Hepatic stellate cell (primary cell): Measurements from ENCODE around the gene CCR3.

ENCODE experiments used
- DNase-seq: peaks from one replicate; pipeline ENCODE4 v3.0.0; 2011; ENCODE audit warnings: low spot score

CCR3 gene

DNA sequence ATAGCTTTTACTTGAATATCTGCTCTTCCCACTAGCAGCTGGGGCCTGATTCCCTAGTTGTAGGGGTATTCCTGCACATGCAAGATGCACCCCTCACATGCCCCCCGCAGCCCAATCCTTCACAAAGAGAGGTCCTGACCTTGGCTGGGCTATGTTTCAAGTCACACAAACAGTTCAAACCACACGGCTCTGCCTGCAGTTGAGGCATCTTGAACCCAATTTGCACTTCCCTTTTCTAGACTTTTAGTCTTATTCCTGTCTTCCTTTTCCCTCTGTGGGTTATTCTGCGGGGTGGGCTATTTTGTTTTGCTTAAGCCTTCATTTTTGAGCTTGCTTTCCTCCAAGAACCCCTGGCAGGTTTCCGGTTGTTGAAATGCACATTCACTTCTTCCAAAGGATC is 20.9 kb upstream of the CCR3 start:
- no peak for DNase-seq

DNA sequence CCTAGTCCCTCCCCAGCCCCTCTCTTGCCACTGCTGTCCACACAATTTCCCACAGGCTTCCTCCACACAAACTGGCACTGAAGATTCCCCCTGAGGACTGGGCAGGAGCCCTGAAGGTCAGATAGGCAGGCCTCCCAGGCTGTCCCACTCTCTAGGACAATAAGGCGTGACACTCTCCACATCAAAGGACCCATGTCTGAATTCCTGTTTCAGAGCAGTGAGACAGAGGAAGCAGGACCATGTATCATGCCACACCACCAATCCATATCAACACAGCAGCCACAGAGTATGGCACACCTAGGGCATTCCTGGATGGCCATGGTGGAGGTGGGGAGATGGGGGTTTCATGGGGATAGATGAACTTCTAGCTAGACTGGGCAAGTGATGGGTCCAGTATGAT is 20.3 kb upstream of the CCR3 start:
- no peak for DNase-seq

DNA sequence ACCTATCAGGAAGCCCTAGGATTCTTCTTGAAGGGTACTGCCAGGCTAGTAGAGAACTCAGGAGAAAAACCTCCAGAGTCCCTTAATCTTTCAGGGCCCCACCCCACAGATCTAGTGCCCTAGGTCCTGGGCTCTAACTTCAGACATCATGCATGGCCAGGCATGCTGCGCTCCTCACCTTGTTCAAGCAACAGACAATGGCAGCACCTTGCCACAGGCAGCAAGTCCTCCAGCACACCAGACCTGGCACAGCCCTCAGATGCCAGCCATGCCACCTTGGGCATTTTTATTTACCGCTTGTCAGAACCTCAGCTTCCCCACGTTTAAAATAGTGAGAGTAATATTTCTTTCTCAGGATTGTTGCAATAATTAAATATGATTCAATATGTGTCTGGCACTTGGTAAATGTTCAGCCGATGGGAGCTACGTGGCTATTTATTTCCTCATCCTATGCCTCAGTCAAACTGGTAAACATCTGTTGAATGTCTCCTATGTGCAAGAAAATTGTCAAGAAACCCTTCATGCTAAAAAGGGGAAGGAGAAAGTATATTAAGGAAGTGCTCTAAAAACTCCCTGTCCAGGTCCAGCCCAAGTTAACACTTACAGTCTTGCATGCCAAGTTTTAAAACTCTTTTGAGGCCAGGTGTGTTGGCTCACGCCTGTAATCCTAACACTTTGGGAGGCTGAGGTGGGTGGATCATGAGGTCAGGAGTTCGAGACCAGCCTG is 19.7 kb upstream of the CCR3 start:
- DNase-seq, result no peak

DNA sequence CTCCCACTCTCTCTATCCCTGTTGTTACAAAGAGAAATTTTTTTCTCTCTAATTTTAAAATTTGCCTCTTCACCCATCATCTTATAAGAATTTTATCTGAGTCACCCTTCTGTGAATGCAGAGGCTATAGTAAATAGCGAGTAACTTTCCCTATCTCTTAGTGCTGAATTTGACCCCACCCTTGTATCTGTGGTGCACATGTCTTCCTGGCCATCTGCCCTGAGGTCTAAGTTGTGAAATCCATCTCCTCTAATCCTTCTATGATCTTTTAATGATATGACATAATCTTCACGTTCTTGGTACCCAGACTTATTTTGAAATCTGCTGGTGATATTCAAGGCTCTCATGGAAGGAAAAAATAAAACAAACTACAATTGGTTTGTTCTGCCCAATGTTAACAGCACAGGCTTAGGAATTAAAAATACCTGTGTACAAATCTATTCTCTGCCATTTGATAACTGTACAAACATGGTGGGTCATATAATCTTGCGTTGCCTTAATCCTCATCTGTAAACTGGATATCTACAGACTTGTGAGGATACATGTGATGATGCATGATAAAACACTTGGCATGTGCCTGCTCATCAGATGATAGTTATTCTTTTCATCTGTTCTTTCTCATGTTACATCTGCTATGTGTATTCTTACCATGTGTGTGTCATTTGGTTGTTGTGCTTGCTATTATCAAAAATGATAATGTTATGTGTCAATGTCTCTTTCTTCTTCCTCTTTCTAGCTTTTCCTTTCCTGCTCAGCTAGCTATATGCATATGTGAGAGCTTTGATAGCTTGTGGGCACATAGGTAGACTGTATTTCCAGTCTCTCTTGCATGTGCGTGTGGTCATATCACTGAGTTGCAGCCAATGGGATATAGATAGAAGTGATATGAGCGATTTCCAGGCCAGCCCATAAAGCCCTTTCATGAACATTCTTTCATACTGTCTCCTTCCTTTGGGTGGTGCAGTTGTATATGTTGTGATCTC is 13.7 kb upstream of the CCR3 start:
- DNase-seq, result no peak

DNA sequence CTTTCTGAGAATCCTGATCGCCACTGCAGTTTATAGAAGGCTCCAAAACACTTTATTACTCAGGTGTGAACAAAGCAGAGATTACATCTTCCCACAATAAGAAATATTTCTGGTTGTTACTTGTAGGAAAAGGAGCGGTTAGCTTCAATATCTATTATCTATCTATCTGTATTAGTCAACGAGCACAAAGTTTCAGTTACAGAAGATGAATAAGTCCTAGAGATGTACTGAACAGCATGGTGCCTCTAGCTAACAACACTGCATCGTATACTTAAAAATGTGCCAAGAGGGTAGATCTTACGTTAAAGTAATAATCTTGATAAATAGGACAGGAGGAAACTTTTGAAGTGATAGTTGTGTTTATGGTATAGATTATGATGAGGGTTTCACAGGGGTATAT is 10.9 kb upstream of the CCR3 start:
- no peak for DNase-seq

DNA sequence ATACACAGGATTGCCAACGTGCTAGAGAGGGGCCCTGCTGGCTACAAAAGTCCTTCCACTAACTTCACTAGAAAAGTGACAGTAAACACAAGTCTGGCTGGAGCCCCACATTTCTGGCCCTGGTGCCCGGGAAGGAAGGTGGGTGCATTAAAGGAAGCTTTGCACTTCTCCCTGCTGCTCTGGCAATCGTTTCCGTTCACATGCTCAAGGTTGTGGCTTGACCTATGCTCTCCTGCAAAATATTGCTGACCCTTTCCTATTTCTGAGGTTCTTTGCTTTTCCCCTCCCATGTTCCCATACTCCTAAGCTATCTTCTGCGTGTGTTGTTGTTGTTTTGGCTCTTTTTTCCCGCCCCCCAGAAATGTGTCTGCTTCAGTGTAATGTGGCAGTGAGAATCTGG is 9.1 kb upstream of the CCR3 start:
- DNase-seq, result no peak

DNA sequence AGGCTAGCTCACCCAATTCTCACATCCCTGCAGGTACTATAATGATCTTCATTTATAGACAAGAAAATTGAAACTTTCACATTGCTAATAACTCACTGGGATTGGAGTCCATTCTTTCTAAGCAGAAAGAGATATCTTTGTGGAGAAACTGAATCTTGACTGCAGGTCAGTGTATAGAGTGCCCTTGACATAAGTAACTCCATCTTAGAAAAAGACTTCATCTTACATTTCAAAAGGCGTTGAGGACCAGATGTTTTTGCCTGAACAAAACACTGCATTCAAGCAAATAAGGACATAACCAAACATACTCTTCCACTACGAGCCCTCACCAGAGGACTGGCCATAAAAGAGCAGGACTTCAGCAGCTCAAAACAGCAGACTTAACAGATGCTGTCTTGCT is 6.8 kb upstream of the CCR3 start:
- no peak for DNase-seq

DNA sequence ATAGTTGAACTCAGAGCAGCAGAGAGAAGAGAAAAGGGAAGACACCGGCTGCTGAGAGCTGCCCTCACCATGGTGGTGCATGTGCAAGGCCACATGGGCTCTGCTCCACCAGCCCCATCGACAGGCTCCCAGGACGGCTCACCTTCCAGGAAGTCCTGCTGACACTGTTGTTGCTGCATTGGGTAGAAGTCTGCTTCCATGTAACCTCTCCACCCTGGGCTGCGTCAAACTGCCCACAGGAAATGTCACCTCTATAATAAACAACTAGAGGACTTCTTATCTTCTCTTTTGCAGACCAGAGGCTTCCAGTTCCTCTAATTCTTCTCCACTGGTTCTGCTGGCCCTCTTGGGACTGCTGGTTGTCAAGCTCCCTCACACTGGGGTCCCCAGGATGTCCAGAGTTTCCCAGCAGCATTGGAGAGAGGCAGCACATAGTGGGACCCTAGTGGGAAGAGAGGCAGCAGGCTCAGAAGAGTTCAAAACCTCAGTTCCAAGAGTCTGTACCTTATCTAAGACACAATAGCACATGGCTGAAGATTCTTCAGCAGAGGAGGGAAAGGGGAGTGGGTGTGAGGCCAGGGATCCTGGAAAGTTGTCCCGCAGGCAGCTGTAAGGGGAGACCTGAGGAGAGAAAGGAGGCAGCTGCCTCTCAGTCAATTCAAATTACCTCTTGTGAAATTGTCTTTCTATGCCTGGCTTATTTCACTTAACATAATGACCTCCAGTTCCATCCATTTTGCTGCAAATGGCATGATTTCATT is 5.8 kb upstream of the CCR3 start:
- DNase-seq, result no peak

DNA sequence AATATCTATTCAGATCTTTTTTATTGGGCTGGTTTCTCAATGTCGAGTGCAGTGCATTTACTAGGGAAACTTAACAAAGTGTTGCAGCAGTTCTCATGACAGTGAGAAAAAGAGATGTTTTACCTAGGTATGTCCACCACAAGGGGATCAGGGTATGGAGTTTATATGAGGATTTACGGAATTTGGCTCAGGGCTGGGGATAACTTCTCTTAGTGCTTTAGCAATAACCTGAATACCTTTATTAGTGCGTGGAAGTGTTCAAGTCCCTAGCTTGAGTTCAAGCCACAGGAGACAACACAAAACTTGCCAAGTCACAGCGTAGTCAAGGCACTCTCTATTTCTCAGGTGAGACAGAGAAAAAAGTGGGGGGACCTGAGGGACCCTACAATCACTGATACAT is 3.9 kb upstream of the CCR3 start:
- no peak for DNase-seq

DNA sequence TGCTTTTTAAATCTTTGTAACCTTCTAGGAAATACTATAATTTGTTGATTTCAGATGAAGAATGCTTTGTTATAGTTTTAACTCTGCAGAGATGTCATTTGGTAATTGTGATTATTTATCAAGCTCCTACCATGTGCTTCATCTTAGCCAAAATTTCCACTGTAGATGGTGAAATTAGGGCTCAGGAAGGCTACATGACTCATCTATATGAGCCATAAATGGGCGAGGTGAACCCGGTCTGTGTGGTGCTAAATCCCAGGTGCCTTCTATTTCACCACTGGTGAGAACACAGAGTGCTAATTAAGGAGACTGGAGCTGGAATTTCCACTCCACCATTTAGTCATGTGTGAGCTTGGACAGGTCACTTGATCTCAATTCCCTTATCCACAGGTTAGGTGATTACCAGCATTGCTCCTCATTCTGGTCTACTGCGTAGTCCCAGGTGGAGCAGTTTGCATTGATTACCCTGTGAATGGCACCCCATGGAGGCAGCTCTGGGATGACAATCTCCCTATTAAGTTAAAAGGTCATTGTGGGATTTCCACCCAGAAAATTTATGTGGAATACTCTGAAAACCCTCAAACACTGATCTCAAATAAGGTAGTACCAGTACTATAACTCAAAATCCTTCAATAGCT is 2.8 kb upstream of the CCR3 start:
- no peak for DNase-seq

DNA sequence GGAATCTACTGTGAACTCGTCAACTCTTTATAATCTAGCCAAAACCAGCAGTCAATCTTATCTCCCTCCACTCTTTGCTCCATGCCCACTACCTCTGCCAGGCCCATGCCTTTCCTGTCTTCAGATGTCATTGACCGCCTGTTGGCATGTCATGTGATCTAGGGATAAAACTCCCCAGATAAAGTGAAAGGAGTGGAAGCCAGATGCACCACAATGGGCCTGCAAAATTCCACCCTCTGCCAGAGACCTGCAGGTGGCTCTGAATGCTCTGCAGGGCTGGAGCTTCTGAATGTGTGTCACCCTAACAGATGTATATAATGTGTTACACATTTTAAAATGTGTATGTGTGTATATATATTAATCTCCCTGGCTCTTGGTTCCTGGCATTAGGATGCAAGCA is 2.3 kb upstream of the CCR3 start:
- DNase-seq, result no peak

DNA sequence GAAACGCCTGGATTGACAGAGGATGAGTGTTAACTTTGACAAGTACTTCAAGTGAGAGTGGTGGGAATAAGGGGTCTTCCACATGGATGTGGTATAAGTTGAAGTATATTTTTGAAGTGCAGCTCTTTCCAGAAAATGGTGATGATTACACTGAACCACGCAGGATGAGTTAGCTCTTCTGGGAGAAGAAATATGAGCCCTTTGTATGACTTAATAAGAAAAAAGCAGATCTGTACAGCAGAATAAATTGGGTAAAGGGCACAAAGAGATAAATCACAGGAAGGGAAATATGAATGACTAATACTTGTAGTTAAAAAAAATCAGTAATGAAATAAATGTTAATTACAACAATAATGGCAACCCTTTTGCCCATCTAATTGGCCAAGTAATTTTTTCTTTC is 1.3 kb downstream of the CCR3 start:
- DNase-seq, result no peak

DNA sequence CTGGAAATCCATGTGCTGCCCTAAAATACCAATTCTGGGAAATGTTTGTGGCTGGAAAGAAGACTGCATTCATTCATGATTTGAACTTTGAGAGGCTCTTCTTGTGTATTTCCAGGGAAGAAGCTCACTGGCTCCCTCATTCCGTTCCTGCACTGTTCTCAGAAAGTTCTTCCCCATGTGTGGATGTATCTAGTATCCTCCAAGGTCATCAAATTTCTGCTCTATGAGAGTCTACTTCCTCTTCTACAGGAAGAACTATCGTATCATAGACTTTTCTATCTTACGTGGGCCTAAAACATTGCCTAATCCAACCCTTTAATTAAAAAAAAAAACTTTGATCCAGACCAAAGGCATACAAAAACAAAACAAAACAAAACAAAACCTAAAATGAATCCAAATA is 2.9 kb downstream of the CCR3 start:
- DNase-seq, result no peak

DNA sequence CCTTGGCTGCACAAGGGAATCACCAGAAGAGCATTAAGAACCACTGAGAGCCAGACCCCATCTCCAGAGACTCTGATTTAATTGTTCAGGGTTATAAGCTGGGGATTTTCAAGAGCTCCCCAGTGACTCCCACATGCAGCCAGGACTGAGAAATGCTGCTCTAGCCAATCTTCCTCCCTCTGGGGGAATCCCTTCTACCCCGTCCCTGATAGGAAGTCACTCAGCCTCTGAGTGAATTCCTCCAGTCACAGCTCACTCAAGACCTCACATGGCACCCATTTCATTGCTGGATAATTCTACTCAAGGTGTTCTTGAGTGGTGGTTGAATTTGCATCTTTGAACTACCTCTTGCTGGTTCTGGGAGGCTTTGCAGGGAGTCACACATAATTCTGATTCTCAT is 10.7 kb downstream of the CCR3 start:
- no peak for DNase-seq

DNA sequence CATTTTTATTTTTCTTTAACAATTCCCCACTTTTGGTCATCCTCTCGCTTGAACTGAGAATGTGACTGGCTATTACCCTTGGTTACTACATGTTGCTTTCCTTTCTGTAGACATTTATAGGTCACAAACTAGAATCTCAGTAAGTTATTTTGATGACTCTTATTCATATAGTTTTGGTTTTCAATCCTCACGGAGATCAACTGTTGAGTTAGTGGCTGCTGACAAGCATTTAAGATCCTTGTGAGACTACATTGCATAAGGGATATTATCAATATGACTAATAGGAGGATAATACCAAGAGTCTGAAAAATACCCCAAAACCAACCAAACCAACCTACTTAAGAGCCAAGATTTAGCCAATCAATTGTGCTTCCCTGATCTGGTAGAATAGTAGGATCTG is 16.3 kb downstream of the CCR3 start:
- no peak for DNase-seq

DNA sequence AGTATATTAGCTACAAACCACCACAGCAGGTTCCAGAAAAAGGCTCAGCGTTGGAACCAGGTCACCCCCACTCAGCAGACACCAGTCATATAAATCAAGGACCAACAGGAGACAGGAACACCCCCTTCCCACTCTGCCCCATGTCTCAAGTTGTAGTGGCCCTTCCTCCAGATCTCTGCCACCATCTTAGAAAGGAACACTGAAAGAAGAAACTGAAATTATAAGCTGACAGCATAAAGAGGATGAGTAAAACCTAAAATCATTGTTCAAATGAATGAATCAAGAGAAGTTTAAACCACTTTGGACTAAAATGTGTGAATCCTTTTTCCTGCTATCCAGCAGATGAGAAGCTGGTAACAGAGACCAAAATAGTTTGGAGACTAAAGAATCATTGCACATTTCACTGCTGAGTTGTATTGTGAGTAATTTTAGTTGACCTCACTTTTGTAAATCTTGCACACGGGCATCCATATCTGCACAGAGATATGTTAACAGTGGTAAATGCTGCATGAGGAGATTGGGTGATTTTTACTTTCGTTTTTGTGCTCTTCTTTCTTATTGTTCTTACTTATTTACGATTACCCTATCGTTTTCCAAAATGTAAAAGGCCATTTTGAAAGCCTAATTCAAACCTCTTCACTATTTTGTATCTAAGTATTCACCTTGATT is 19.8 kb downstream of the CCR3 start:
- no peak for DNase-seq

DNA sequence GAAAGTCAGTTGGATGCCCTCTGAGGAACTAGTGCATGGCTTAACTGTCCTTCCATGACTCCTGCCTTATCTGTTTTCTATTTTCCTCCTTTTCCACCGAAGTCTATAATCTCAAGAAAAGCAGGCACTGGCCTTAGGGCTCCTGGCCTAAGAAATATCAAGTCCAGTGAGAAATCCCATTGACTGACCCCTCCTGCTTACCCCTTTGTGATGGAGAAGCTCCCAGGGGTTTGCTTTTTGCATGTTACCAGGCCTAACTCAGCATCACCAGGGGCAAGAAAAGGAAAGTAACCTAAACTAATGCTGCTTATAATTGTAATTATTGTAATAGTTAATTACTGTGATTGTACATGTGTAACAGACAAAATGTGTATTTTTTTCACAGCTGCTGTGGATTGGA is 21.7 kb downstream of the CCR3 start:
- DNase-seq, result no peak

DNA sequence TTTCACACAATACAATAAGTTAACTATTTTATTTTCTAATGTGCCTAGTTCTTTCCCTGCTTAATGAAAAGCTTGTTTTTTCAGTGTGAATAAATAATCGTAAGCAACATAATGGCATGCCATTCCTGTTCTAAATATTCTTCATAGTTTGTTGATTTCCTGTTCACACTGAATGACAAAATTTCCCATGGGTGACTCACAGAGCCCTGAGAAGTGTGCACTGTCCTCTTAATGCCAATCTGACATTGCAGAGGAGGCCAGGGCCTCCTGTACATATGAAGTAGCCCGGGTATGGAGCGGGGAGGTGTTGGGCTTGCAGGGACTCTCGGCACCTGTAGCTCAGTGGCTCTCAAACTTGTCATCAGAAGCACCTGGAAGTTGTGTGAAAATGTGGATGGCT is 24.3 kb downstream of the CCR3 start:
- DNase-seq, result no peak

DNA sequence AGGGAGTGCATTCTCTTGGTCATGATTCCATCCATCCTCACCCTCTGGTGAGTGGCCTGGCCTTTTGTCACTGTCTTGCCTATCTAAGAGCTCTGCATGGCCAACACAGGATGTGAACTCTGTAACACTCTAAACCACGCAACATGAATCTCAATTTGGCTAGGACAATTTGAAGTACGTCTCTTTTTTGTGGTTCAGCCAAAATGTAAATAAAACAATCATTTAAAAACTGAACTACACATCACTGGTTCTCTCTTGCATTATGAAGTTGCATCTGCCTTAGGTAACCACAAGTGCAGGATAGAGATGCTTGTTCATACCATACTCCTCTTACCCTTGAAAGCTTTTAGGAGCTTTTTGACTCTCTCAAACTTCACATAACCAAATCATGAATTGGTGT is 27.3 kb downstream of the CCR3 start:
- no peak for DNase-seq

DNA sequence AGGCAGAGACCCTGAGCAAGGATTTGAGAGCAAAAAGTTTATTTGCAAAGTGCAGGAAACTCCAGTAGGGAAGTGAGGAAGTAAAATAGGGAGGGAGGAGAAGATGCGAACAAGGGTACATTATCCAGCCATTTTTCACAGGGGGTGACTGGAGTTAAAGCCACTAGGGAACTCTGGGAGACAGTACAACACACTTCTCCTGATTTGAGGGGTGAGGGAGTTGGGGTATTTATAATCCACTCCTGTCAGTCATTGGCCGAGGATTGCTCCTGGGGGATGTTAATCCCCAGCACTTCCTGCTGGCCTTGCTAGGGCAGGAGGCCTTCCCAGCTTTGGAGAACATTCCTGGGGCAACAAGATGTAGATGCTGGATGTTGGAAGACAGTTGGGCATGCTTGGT is 28.2 kb downstream of the CCR3 start:
- no peak for DNase-seq

DNA sequence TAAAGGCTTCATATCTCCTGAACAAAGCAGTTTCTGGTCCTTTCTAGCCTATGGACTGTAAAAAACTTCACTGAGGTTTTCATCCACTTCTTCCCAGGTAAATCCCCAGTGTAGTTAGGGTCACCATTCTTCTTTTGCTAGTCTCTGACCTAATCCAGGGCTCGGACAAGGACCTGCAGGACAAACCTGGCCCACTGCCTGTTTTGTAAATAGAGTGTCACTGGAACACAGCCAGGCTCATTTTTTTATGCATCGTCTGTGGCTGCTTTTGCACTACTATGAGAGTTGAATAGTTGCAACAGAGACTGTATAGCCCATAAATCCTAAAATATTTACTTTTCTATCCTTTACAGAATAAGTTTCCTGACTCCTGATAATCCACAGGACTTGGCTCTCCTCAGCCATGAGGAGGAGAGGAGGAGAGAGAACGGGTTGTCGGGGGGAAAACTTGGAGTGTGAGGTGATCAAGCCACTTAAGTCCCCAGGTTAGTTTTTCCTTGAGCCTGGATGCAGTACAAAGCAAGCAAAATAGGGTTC is 29.0 kb downstream of the CCR3 start:
- no peak for DNase-seq
